Measurements from ENCODE around the gene KRT2.

Gene KRT2

GRCh38 chr12:52651726-52652261, at the start of gene KRT2:
Gene KRT2 (minus strand): TSS chr12:52652211. CDS start chr12:52652142, 69 bp downstream.
- DNase-seq (ENCODE audit: low spot score): no peak

- DNase-seq (ENCODE audit: low spot score): no peak
Measured at GRCh38 chr12:52701281-52701680, 49.3 kb upstream of the KRT2 start.

- DNase-seq (ENCODE audit: low spot score): no peak
Measured at GRCh38 chr12:52699960-52700359, 47.9 kb upstream of the KRT2 start.

- DNase-seq (ENCODE audit: low spot score): no peak
Measured at GRCh38 chr12:52699373-52699772, 47.4 kb upstream of the KRT2 start.

- DNase-seq (ENCODE audit: low spot score): no peak
Measured at GRCh38 chr12:52698651-52699340, 46.8 kb upstream of the KRT2 start.

GRCh38 chr12:52697058-52697582, 45.1 kb upstream of the KRT2 start:
- DNase-seq (ENCODE audit: low spot score): no peak

- DNase-seq (ENCODE audit: low spot score): no peak
Measured at GRCh38 chr12:52696588-52696987, 44.6 kb upstream of the KRT2 start.

- DNase-seq (ENCODE audit: low spot score): no peak
Measured at GRCh38 chr12:52695039-52695438, 43.0 kb upstream of the KRT2 start.

- no peak for DNase-seq (ENCODE audit: low spot score)
Measured at GRCh38 chr12:52694151-52694550, 42.1 kb upstream of the KRT2 start.

GRCh38 chr12:52693261-52693660, 41.2 kb upstream of the KRT2 start:
- DNase-seq (ENCODE audit: low spot score): no peak

GRCh38 chr12:52692254-52692653, 40.2 kb upstream of the KRT2 start:
- no peak for DNase-seq (ENCODE audit: low spot score)

GRCh38 chr12:52691841-52692150, 39.8 kb upstream of the KRT2 start:
- no peak for DNase-seq (ENCODE audit: low spot score)

GRCh38 chr12:52691076-52691840, 39.2 kb upstream of the KRT2 start:
- no peak for DNase-seq (ENCODE audit: low spot score)

- DNase-seq (ENCODE audit: low spot score): no peak
Measured at GRCh38 chr12:52690351-52691075, 38.5 kb upstream of the KRT2 start.

- DNase-seq (ENCODE audit: low spot score): no peak
Measured at GRCh38 chr12:52689936-52690335, 37.9 kb upstream of the KRT2 start.

GRCh38 chr12:52689239-52689638, 37.2 kb upstream of the KRT2 start:
- no peak for DNase-seq (ENCODE audit: low spot score)

GRCh38 chr12:52688481-52688880, 36.5 kb upstream of the KRT2 start:
- no peak for DNase-seq (ENCODE audit: low spot score)

GRCh38 chr12:52687497-52688385, 35.7 kb upstream of the KRT2 start:
- peak; percentile 84 for DNase-seq (ENCODE audit: low spot score)

GRCh38 chr12:52686756-52687487, 34.9 kb upstream of the KRT2 start:
- DNase-seq (ENCODE audit: low spot score): no peak

GRCh38 chr12:52686063-52686462, 34.1 kb upstream of the KRT2 start:
- DNase-seq (ENCODE audit: low spot score): no peak

- DNase-seq (ENCODE audit: low spot score): no peak
Measured at GRCh38 chr12:52685406-52685890, 33.4 kb upstream of the KRT2 start.
